ENCODE measurements around the gene SCIMP.
A peak's percentile ranks its signal among the peaks of the same experiment; 100 is the strongest.

SCIMP gene

DNA sequence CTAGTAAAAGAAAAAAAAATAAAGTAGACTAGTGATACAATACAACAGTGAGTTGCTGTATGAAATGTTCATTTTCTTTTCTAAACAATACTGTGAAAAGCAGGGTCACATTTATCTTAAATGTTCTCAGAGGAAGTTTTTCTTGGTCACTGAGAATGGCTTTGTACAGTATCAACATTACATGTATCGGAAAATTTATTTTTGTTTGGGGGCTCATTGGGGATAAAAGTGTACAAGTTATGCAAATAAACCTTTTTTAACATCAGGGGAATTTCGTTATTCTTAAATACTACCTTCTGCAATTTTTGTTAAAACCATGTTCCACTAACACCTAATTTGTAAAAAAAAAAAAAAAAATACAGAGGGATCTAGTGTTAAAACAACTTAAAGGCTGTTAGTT is 34.3 kb downstream of the SCIMP start:
- DNase-seq (ENCODE audit: low read depth) = no peak
- TF ChIP-seq, protein P1, sequence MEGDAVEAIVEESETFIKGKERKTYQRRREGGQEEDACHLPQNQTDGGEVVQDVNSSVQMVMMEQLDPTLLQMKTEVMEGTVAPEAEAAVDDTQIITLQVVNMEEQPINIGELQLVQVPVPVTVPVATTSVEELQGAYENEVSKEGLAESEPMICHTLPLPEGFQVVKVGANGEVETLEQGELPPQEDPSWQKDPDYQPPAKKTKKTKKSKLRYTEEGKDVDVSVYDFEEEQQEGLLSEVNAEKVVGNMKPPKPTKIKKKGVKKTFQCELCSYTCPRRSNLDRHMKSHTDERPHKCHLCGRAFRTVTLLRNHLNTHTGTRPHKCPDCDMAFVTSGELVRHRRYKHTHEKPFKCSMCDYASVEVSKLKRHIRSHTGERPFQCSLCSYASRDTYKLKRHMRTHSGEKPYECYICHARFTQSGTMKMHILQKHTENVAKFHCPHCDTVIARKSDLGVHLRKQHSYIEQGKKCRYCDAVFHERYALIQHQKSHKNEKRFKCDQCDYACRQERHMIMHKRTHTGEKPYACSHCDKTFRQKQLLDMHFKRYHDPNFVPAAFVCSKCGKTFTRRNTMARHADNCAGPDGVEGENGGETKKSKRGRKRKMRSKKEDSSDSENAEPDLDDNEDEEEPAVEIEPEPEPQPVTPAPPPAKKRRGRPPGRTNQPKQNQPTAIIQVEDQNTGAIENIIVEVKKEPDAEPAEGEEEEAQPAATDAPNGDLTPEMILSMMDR (conservative IDR thresholded peaks at IDR 0.05; ENCODE audit: low read length) = no peak
- H3K4me3 ChIP-seq (ENCODE audit: low read length) = no peak overlapping the region

- TF ChIP-seq, protein P1 (conservative IDR thresholded peaks at IDR 0.05; ENCODE audit: low read length) = no peak
- no peak for DNase-seq (ENCODE audit: low read depth)
- no peak overlapping the region for H3K4me3 ChIP-seq (ENCODE audit: low read length)
Observed at GRCh38 chr17:5198472-5198871, 36.2 kb downstream of the SCIMP start.

DNA sequence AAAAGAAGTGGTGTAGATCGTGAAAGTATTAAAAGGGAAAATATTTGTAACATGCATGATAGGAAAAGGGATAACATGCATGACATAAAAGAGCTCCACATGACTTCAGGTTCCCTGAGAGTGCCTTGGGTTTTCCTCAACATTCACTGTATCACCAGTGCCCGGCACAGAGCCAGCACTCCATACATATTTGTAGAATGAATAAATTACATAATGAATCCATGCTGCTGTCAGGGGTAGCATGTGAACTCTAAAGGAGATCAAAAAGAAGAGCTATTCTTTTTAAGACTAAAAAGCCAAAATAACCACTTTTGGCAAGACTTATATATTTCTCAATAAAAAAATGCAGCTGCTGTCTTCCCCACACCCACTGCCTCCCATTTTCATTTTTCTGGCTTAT is 40.3 kb downstream of the SCIMP start:
- DNase-seq (ENCODE audit: low read depth) = peak; percentile 89
- H3K4me3 ChIP-seq (ENCODE audit: low read length) = no peak overlapping the region
- TF ChIP-seq, protein P1 (conservative IDR thresholded peaks at IDR 0.05; ENCODE audit: low read length) = no peak

- peak within 1 kb of the TSS; percentile 85 for H3K4me3 ChIP-seq (ENCODE audit: low read length)
- TF ChIP-seq, protein P1 (conservative IDR thresholded peaks at IDR 0.05; ENCODE audit: low read length) = peak; percentile 64
- DNase-seq (ENCODE audit: low read depth) = peak; percentile 96
Observed at GRCh38 chr17:5191541-5192417, 42.9 kb downstream of the SCIMP start, which contains the start of gene ZNF594. TSS of gene ZNF594 (minus strand) at chr17:5191868. CDS start at chr17:5184256, 7,612 bp downstream.

DNA sequence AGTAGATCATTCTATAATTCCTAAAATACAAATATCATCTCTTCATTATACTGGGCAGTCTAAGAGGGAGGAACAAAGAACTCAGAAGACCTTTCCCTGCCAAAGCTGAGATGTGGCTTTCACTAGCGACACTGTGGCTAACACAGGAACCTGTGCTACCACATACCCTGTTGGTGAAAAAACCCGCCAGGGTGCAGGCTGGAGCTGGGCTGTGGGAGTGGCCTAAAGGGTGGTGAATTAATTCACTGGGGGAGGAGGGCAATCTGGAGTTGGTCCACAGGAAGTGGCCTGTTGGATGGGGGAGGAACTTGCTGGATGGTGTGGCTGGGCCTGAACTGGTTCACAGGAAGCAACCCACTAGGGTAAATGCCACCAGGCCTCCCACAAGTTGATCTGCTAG is 50.4 kb downstream of the SCIMP start:
- H3K4me3 ChIP-seq (ENCODE audit: low read length) = no peak overlapping the region
- TF ChIP-seq, protein P1 (conservative IDR thresholded peaks at IDR 0.05; ENCODE audit: low read length) = no peak
- DNase-seq (ENCODE audit: low read depth) = no peak

DNA sequence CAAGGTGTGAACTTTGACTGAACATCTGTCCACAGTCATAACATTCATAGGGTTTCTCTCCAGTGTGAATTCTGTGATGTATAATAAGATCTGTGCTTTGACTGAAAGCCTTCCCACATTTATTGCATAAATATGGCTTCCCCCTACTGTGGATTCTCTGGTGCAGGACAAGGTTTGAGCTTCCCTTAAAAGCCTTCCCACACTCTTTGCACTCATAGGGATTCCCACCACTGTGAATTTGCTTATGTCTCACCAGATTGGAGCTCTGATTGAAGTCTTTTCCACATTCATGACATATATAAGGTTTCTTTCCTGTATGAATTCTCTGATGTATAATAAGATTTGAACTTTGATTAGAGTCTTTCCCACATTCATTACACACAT is 51.3 kb downstream of the SCIMP start:
- TF ChIP-seq, protein P1 (conservative IDR thresholded peaks at IDR 0.05; ENCODE audit: low read length) = no peak
- H3K4me3 ChIP-seq (ENCODE audit: low read length) = no peak overlapping the region
- no peak for DNase-seq (ENCODE audit: low read depth)
